NCI-H460 (cell line): ENCODE measurements around the gene CNTNAP2. TPM values are rescaled to one million over a fixed set of nuclear protein-coding genes. Genes with fewer than 3 reads are reported as not detected.

ENCODE experiments used
- DNase-seq: peaks from one replicate; pipeline ENCODE4 v3.0.0-alpha.2; 2016; ENCODE audit warnings: low read depth; ENCODE audit errors: extremely low read depth
- total RNA-seq: library from RNA; depleted of rRNA; stranded (reverse); fragments of >200 nt; shearing (Covaris generic); gene quantifications from 2 replicates; pipeline ENCODE4 v1.2.3, GENCODE V29; 2014

Gene CNTNAP2
- total RNA-seq, 1 experiment from 2014 or later = 0.15 TPM

- no peak for DNase-seq
These were observed 2215.9 kb downstream of the CNTNAP2 start for GRCh38 chr7:148332191-148333186.

GRCh38 chr7:148334441-148334956, 2217.9 kb downstream of the CNTNAP2 start:
- no peak for DNase-seq

- no peak for DNase-seq
These were observed 2218.5 kb downstream of the CNTNAP2 start for GRCh38 chr7:148334959-148335577.

GRCh38 chr7:148335790-148336189, 2219.2 kb downstream of the CNTNAP2 start:
- no peak for DNase-seq

GRCh38 chr7:148336411-148336810, 2219.8 kb downstream of the CNTNAP2 start:
- no peak for DNase-seq

- DNase-seq = no peak
These were observed 2220.8 kb downstream of the CNTNAP2 start for GRCh38 chr7:148337246-148337965.

- no peak for DNase-seq
These were observed 2221.6 kb downstream of the CNTNAP2 start for GRCh38 chr7:148337995-148338747.

- DNase-seq = no peak
These were observed 2224.1 kb downstream of the CNTNAP2 start for GRCh38 chr7:148340438-148341280.

- no peak for DNase-seq
These were observed 2227.8 kb downstream of the CNTNAP2 start for GRCh38 chr7:148344406-148344805.

- DNase-seq = no peak
These were observed 2231.4 kb downstream of the CNTNAP2 start for GRCh38 chr7:148347981-148348380.

- DNase-seq = no peak
These were observed 2231.9 kb downstream of the CNTNAP2 start for GRCh38 chr7:148348466-148348865.

GRCh38 chr7:148356303-148356702, 2239.7 kb downstream of the CNTNAP2 start:
- no peak for DNase-seq

- DNase-seq = no peak
These were observed 2245.9 kb downstream of the CNTNAP2 start for GRCh38 chr7:148362541-148362940.

- DNase-seq = no peak
These were observed 2251.3 kb downstream of the CNTNAP2 start for GRCh38 chr7:148367731-148368475.

GRCh38 chr7:148368562-148368961, 2252.0 kb downstream of the CNTNAP2 start:
- DNase-seq = no peak

GRCh38 chr7:148371280-148371937, 2254.8 kb downstream of the CNTNAP2 start:
- DNase-seq = no peak

- no peak for DNase-seq
These were observed 2258.0 kb downstream of the CNTNAP2 start for GRCh38 chr7:148374396-148375259.
